Lower lobe of right lung (tissue), 2 donors: ENCODE measurements around the gene PPP2R3C. TPM values are rescaled to one million over a fixed set of nuclear protein-coding genes. Genes with fewer than 3 reads are reported as not detected.

Source experiments
- ATAC-seq, 2 donors: fragments of 200-7000 bp; cut with Tn5 transposase; one replicate each; pipeline ENCODE4 v1.9.1; 2020 to 2022; ENCODE audit warnings: mild to moderate bottlenecking in 2 of 2, moderate library complexity in 2 of 2
- DNase-seq: peaks from one replicate; pipeline ENCODE4 v3.0.0-alpha.2; 2020
- H3K27ac ChIP-seq: fragments of 200-600 bp; one replicate; pipeline ENCODE4 v1.8.0; 2022
- H3K27me3 ChIP-seq: fragments of 200-600 bp; one replicate; pipeline ENCODE4 v1.8.0; 2022; ENCODE audit warnings: low read depth
- H3K36me3 ChIP-seq: fragments of 200-600 bp; one replicate; pipeline ENCODE4 v1.8.0; 2022; ENCODE audit warnings: mild to moderate bottlenecking
- H3K4me1 ChIP-seq: fragments of 200-600 bp; one replicate; pipeline ENCODE4 v1.8.0; 2022
- H3K4me3 ChIP-seq: fragments of 200-600 bp; one replicate; pipeline ENCODE4 v1.8.0; 2022; ENCODE audit warnings: mild to moderate bottlenecking
- H3K9me3 ChIP-seq: fragments of 200-600 bp; one replicate; pipeline ENCODE4 v1.8.0; 2022
- CTCF ChIP-seq: fragments of 200-600 bp; IDR thresholded peaks from one replicate; pipeline ENCODE4 v1.8.0; 2022; ENCODE audit warnings: antibody characterized with exemption, mild to moderate bottlenecking
- intact Hi-C: fragments of 100-400 bp; cut with DNase I; formaldehyde crosslinking; loops from one replicate; pipeline ENCODE4 v1.11.0; 2022
- total RNA-seq: library from RNA; stranded (reverse); fragmentation: NEBNext Ultra II Directional; extraction: Animal tissue kit (Norgen Biotek cat#: 25700); gene quantifications from one replicate; pipeline ENCODE4 v1.2.1, GENCODE V29; 2021
- donor health status: DM: no; HTN: yes; CAD: no; lungs with severe emphysema.

The PPP2R3C gene
- total RNA-seq, 1 donor from 2014 or later = 41.4 TPM

- peak; percentile 66 to 70 for ATAC-seq
- no peak for TF ChIP-seq CTCF
- Histone ChIP-seq H3K4me3 (no peak overlapping the region), H3K36me3 (peaks cover 74% of the 10 kb centered on the region), H3K27ac (peak overlapping the region; percentile 58), H3K9me3 (no peaks in the 10 kb centered on the region), H3K27me3 (no peaks in the 10 kb centered on the region), H3K4me1 (peaks cover 38% of the 10 kb centered on the region)
- intact Hi-C loops = no loop called here
- DNase-seq = no peak
Measured at GRCh38 chr14:35051796-35052195, 70.0 kb downstream of the PPP2R3C start.

- intact Hi-C loops = no loop called here
- Histone ChIP-seq H3K27ac (peak overlapping the region; percentile 58), H3K36me3 (peaks cover 63% of the 10 kb centered on the region), H3K4me3 (no peak overlapping the region), H3K9me3 (no peaks in the 10 kb centered on the region), H3K4me1 (peaks cover 38% of the 10 kb centered on the region), H3K27me3 (no peaks in the 10 kb centered on the region)
- no peak for DNase-seq
- TF ChIP-seq CTCF = no peak
- no peak for ATAC-seq
Measured at GRCh38 chr14:35050652-35051051, 71.1 kb downstream of the PPP2R3C start.

GRCh38 chr14:35047976-35048513 is 73.7 kb downstream of the PPP2R3C start:
- H3K4me3 ChIP-seq = peak overlapping the region; percentile 70
- H3K36me3 ChIP-seq = peaks cover 39% of the 10 kb centered on the region
- intact Hi-C loops = no loop called here
- H3K9me3 ChIP-seq = no peaks in the 10 kb centered on the region
- H3K4me1 ChIP-seq = peaks cover 47% of the 10 kb centered on the region
- TF ChIP-seq CTCF = no peak
- ATAC-seq (no peak), DNase-seq (no peak)
- H3K27me3 ChIP-seq = no peaks in the 10 kb centered on the region
- H3K27ac ChIP-seq = peak overlapping the region; percentile 93

GRCh38 chr14:35046751-35047536 is 74.8 kb downstream of the PPP2R3C start:
- intact Hi-C loops = no loop called here
- H3K4me1 ChIP-seq = peaks cover 39% of the 10 kb centered on the region
- peak; percentile 54 to 56 for ATAC-seq

More at GRCh38 chr14:35046751-35047536, 74.8 kb downstream of the PPP2R3C start:
- H3K27me3 ChIP-seq = no peaks in the 10 kb centered on the region
- H3K4me3 ChIP-seq = peak overlapping the region; percentile 70
- peak overlapping the region; percentile 93 for H3K27ac ChIP-seq
- no peak for DNase-seq
- no peak for TF ChIP-seq CTCF
- H3K9me3 ChIP-seq = no peaks in the 10 kb centered on the region
- H3K36me3 ChIP-seq = peaks cover 31% of the 10 kb centered on the region
